ENCODE data around the gene OXSR1.

OXSR1 gene

DNA sequence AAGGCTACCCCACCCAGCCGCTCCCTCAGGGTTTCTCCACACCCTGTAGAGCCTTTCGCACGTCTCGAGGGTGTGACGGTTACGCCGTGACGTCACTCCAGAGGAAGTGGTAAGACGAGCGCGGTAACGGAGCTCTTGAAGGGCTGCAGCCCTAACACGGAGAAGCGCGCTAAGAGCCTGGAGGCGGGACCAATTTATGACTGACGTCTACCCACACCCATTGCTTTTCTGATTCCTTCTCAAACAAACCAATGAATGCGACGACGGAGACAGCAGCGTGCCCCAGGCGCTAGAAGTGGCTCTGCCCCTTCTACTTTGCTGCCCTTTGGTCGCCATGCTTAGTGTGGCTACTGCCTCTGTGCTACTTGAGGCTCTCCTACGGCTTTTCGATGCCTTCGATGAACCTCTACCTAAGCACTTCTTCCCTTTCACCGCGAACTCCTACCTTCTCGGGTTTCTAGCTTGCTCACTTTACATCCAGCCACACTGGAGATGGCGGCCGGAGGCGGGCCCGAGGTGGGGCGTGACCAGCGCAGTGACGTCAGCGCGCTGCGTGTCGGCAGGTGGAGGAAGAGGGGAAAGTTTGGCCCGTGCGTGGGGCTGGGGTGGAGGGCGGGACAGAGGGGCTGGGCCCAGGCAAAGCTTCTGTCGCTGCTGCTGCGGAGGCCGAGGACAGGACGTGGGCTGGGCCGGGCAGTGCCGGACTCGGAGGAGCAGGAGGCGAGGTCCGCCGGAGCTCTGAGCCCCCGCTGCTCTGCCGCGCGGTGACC is at the start of gene OXSR1:
Gene OXSR1 (plus strand): TSS at position 586 of the 770 bp plus-strand sequence. CDS start 340 bp downstream, outside the sequence.
- DNase-seq (ENCODE audit: insufficient read length, low spot score), result peak; percentile 86
- peak; percentile 85 for TF ChIP-seq POLR2A (IDR thresholded peaks at IDR 0.05; ENCODE audit: low read depth, low read length)
- peak; percentile 92 for FAIRE-seq

DNA sequence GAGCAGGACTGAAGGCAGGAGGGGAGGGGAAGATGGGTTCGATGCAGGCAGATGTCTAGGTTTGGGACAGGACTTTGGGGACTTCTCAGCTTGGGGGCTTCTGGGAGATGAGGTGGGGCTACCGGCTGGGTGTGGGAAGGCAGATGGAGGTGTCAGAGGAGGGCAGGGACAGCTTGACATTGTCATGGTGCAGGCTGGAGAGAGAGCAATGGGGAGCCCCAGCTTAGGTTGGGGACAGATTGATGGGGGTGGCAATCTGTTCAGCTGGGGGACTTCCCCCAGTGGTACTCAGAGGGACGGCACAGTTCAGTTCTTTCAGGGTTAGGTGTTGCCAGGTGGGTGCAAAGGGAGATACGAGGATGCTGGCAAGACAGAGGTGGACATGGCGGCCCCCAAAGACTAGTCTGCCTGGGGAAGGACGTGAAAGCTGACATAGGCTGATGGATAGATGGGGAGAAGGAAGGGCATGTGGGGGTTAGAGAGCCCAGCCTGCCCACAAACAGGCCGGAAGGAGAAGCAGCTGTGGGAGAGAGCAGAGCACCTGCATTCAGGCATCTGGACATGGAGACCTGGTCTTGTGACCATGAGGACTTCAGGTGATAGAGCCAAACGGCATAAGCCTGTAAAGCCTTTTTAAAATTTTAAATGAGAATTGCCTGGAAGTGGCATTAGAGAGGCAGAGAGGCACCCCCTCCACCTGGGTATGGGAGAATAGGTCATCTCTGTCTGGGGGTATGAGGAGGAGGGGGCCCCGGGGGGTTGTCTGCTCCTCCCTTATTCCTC is 49.5 kb upstream of the OXSR1 start:
- no peak for TF ChIP-seq POLR2A (IDR thresholded peaks at IDR 0.05; ENCODE audit: low read depth, low read length)
- FAIRE-seq, result no peak
- no peak for DNase-seq (ENCODE audit: insufficient read length, low spot score)

DNA sequence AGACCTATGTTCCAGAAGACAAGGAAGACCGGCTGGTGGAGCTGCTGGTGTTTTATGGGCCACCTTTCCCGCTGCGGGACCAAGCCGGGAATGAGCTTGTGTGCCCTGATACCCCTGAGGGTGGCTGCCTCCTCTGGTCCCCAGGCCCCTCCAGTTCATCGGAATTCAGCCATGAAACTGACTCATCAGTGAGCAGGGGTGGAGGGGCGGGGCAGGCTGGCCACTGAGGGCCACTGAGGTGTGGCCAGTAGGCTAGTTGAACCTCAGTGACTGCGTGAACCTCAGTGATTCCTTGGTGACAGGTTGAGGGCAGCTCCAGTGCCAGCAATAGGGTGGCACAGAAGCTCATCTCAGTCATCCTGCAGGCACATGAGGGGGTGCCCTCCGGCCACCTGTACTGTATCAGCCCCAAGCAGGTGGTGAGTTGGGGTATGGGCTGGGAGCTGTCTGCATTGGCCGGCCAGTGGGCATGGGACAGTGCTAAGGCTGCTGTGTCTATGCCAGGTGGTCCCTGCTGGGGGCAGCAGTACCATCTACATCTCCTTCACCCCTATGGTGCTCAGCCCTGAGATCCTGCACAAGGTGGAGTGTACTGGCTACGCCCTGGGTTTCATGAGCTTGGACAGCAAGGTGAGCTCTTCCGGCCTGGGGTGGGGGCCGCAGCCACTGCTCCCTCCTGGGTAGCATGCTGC is 48.7 kb upstream of the OXSR1 start:
- FAIRE-seq (no peak), DNase-seq (ENCODE audit: insufficient read length, low spot score) (no peak)
- no peak for TF ChIP-seq POLR2A (IDR thresholded peaks at IDR 0.05; ENCODE audit: low read depth, low read length)

DNA sequence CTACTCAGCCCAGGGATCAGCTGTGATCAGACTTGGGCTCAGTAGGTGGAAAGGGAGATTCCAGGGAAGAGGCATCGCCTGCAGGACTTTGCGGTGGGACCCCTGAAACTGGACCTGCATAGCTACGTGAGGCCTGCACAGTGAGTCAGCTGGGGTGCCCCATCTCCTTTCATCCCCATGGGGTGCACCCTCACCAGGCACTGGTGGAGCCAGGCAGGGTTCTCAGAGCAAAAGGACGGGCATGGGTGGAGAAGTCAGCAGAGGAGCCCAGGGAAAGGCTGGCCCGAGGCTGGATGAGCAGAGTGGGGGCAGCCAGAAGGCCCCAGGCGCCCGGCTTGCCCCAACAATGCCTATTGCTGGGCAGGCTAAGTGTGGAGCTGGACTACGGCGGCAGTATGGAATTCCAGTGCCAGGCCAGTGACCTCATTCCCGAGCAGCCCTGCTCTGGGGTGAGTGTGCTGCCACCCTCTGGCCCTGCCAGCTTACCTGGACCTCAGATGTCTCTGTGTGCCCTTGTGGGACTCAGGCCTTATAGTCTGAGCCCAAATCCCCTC is 48.1 kb upstream of the OXSR1 start:
- FAIRE-seq, result no peak
- TF ChIP-seq POLR2A (IDR thresholded peaks at IDR 0.05; ENCODE audit: low read depth, low read length), result no peak
- DNase-seq (ENCODE audit: insufficient read length, low spot score), result peak; percentile 55

DNA sequence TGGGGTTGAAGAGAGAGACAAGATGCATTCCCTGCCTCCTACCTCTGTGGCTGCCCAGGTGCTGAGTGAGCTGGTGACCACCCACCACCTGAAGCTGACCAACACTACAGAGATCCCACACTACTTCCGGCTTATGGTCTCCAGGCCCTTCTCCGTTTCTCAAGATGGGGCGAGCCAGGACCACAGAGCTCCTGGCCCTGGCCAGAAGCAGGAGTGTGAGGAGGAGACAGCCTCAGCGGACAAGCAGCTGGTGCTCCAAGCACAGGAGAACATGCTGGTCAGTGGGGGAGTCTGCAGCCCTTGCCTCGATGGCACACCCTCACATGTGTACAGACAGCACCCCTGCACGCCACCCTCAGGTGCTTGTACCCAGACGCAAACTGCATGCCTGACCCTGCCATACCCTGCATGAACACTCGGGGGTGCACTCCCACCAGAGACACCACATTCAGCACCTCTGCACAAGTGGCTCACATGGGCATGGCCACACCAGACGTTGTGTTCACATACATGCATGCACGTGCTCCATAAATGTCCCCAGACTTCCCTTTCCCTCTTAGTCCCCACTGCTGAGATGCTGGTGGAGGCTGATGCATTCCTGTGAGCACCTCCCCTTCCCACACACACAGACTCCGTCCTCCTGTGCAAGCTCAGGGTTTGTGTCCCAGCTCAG is 47.5 kb upstream of the OXSR1 start:
- DNase-seq (ENCODE audit: insufficient read length, low spot score), result peak; percentile 53
- FAIRE-seq, result no peak
- no peak for TF ChIP-seq POLR2A (IDR thresholded peaks at IDR 0.05; ENCODE audit: low read depth, low read length)

DNA sequence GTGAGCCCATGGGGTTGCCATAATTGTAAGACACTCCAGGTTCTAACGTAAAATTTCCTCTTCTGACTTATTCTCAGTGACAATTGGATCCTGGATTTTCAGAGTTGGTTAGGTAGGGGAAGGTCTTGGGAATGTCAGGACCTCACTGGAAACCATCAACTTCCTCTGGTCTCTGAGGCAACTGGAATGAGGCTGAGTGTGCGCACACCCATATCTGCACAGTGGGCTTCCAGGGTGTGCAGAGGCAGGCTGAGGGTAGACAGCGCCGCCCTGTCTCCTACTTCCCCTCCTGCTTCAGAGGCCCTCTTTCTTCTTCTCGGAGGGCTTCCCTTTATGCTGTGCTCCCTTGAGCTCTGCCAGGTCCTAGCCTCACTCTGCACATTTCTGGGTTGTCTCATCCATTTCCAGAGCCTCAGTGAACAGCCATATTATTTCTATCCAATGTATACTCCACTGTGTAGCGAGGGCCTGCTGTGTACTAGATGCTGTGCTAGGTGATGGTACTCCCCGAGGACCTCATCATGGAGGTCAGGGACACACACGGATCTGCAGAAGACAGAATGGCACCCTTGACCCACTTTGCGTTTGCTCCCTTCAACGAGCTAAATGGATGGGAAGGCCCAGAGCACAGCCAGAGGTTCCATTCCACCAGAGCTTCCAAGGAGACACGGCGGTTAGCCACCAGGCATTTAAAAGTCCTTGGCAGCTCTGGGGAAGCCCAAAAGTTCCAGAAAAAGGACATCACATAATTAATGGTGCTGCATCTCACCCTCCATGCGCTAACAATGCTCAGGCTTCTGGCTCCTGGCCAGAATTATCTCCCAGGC is 46.7 kb upstream of the OXSR1 start:
- no peak for DNase-seq (ENCODE audit: insufficient read length, low spot score)
- no peak for TF ChIP-seq POLR2A (IDR thresholded peaks at IDR 0.05; ENCODE audit: low read depth, low read length)
- no peak for FAIRE-seq

DNA sequence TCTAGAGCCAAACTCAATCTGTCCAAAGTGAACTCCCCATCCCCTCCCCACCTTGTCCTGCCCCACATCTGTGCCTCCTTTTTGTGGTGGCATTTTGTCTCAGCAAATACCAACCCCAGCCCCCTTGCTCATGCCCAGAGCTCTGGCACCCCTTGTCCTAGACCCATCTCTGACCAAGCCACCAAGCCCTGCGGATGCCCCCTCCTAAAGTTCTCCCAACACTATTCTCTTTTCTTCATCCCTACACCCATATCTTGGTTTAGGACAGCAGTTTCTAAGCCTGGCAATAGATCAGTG is 46.1 kb upstream of the OXSR1 start:
- DNase-seq (ENCODE audit: insufficient read length, low spot score) (no peak), FAIRE-seq (no peak)
- no peak for TF ChIP-seq POLR2A (IDR thresholded peaks at IDR 0.05; ENCODE audit: low read depth, low read length)

DNA sequence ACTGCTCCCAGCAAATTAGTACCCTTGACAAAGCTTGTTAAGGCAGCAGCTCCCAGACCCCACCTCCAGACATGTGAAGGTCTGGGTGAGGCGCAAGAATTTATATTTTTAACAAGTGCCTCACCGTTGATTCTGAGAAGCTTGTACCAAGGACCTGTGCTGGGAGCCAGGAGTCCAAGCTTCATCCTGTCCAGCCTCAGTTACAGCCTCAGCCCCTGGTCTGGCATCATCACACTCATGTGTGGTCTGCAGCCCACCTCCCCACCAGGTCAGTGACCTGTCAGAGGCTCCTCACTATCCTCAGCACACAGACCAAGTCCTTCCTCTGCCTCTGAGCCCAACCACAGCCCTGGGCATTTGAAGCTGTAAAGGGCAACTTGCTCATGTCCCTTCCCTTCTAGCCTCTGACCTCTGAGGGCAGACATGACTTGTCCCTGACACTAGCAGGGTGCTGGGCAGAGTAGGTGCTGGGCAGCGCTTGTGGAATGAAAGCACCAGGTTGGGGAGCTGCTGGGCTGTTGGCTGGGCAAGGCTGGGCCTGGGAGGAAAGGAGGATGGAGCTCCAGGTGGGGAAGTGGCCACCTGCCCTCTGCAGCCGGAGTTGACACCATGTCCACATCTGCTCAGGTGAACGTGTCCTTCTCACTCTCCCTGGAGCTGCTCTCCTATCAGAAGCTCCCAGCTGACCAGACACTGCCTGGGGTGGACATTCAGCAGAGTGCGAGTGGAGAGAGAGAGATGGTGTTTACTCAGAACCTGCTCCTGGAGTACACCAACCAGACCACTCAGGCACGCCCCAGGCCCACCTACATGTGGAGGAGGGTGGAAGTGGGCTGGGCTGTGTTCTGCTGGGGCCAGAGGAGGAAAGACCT is 45.3 kb upstream of the OXSR1 start:
- FAIRE-seq (no peak), DNase-seq (ENCODE audit: insufficient read length, low spot score) (no peak)
- TF ChIP-seq POLR2A (IDR thresholded peaks at IDR 0.05; ENCODE audit: low read depth, low read length), result no peak

DNA sequence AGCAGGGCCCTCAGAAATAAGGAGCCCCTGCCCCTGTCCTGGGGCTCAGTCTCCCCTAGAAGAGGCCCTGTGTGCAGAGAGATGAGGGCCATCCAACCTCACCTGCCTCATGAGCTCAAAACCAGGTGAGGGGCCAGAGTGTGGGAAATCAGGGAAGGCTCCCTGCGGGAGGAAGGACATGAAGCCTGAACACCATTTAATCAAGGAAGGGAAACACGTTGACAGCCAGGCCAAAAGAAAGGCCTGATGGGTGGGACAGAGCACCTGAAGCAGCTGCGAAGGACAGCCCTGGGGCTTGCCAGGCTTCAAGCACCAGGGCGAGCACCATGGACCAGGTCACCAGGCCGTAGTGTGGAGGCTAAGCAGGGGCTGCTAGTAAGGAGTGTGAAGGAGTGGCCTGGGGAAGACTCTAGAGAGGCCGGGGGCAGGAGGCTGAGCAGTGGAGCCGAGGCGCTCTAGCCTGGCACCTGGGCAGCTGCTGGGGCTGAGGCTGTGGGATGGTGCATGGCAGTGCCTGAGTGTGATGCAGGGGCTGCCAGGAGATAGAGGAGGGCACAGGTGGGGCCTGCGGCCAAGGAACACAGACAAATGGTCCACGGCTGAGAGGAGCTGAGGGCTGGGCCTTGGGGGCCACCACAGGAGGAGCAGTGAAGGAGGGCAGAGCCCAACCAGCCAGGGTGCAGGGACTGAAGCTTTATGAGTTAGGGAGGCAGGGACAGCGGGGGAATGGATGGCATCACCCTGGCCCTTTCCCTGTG is 44.5 kb upstream of the OXSR1 start:
- no peak for DNase-seq (ENCODE audit: insufficient read length, low spot score)
- no peak for TF ChIP-seq POLR2A (IDR thresholded peaks at IDR 0.05; ENCODE audit: low read depth, low read length)
- FAIRE-seq, result no peak

DNA sequence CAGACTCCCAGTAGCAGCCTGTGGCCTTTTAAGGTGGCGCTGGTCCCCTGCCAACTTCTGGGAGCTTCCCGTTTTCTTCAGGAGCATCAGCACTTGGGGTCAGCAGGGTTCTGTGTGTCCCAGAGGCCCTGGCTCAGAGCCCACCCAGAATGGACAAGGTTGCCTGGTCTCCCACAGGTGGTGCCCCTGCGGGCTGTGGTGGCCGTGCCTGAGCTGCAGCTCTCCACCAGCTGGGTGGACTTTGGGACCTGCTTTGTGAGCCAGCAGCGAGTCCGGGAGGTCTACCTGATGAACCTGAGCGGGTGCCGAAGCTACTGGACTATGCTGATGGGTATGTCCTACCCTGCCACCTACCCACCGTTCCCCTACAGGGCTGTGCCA is 43.9 kb upstream of the OXSR1 start:
- FAIRE-seq (no peak), DNase-seq (ENCODE audit: insufficient read length, low spot score) (no peak)
- TF ChIP-seq POLR2A (IDR thresholded peaks at IDR 0.05; ENCODE audit: low read depth, low read length), result no peak

DNA sequence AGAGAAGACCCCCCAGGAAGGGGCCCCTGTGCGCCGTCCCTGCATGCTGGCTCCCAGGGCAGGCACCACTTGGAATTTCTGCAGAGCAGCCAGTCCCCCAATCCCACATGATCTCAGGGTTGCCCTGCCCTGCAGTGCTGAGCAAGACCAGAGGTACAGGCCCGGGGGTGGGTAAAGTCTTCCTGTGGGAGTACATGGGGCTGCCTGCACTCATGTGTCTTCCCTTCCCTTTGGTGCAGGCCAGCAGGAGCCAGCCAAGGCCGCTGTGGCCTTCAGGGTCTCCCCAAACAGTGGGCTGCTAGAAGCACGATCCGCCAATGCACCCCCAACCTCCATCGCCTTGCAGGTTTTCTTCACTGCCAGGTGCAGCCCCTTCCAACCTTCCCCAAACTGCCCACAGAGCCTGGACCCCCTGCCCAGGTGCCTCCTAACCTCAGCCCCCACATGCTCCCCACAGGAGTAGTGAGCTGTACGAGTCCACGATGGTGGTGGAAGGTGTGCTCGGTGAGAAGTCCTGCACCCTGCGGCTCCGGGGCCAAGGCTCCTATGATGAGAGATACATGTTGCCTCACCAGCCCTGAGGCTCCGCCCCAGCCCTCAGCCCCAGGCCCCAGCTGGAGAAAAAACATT is 43.4 kb upstream of the OXSR1 start:
- FAIRE-seq, result no peak
- no peak for DNase-seq (ENCODE audit: insufficient read length, low spot score)
- no peak for TF ChIP-seq POLR2A (IDR thresholded peaks at IDR 0.05; ENCODE audit: low read depth, low read length)

All from H54 (cell line).